GM18499 (cell line): ENCODE results near the gene DAND5.

Experiments
- ATAC-seq: cut with Tn5 transposase; IDR thresholded peaks from one replicate; pipeline ENCODE4 v1.9.1; 2021; ENCODE audit warnings: moderate number of reproducible peaks; ENCODE audit not compliant: insufficient read depth, unreplicated experiment

The DAND5 gene

DNA sequence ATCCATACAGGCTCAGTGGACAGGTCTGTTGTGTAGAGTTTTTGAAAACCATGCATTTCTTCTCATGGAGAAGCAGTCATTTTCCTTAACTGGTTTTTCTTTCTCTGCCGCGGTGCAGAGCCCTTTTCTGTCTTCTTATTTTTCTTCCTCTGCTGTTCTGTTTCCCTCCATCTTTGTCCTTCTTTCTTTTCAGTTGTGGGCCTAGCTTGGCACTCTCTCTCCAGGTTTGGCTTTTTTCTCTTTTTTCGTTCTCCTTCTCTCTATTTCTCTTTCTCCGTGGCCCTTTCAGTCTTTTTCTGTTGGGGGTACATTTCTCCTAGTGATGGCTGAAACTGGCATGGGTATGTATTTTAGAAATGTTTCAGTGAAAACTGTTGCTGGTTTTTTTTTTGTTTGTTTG, 50.0 kb downstream of the DAND5 start:
- no peak for ATAC-seq

- no peak for ATAC-seq
Observed at GRCh38 chr19:13020002-13020414, 50.6 kb downstream of the DAND5 start.

- no peak for ATAC-seq
Observed at GRCh38 chr19:13022111-13022858, 52.9 kb downstream of the DAND5 start.

DNA sequence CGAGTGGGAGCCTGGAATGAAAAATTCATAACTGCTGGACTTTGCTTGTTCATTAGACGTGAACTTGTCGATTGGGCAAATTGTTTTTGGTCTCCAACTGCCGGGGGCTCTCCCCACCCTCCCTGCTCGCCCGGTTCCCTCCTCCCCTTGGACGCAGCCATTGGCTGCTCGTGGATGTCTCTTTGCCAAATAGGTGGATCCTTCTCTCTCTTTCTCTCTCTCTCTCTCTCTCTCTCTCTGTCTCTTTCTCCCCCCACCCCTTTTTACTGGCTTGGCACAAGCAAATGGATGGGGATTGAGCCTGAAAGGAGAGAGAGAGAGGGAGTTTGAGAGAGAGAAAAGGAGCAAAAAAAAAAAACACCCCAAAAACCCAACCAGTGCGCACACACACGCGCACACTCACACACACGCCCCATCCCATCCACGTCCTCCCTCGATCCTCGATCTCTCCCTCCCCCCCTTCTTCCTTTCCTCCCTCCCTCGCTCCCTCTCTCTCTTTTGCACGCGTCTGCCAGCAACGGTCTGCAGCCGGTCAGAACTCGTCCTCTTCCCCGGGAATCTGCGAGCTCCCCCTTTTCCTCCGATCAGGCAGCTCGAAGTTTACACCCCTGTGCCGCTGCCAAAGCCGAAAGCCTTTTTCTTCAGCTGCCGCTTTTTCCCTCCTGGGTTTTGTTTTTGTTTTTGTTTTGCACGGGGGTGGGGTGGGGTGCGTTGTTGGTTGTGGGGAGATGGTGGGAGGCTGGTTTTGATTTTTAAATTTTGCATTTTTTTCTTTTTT, 53.7 kb downstream of the DAND5 start:
- ATAC-seq = no peak

GRCh38 chr19:13023656-13024055, 54.3 kb downstream of the DAND5 start:
- ATAC-seq = no peak
